ENCODE data around the gene PTPRG.

DNA sequence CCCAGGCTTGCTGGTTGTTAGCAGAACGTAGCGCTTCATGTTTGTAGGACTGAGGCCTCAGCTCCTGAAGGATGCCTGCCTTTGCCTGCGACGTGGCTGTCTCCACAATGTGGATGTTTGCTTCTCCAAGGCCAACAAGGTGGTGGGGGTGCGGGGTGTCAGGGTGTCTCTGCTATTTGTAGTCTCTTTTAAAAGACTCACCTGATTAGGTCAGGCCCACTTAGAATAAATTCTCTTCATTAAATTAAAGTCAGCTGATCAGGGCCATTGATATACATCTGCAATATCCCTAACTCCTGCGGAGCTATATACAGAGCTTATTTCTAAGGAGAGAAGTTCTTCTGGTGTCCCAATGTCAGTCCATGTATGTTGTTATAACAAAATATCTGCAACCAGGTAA, 44.8 kb downstream of the PTPRG start:
- TF ChIP-seq, protein P1, sequence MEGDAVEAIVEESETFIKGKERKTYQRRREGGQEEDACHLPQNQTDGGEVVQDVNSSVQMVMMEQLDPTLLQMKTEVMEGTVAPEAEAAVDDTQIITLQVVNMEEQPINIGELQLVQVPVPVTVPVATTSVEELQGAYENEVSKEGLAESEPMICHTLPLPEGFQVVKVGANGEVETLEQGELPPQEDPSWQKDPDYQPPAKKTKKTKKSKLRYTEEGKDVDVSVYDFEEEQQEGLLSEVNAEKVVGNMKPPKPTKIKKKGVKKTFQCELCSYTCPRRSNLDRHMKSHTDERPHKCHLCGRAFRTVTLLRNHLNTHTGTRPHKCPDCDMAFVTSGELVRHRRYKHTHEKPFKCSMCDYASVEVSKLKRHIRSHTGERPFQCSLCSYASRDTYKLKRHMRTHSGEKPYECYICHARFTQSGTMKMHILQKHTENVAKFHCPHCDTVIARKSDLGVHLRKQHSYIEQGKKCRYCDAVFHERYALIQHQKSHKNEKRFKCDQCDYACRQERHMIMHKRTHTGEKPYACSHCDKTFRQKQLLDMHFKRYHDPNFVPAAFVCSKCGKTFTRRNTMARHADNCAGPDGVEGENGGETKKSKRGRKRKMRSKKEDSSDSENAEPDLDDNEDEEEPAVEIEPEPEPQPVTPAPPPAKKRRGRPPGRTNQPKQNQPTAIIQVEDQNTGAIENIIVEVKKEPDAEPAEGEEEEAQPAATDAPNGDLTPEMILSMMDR (conservative IDR thresholded peaks at IDR 0.05; ENCODE audit: low read depth, low read length), result no peak
- TF ChIP-seq EZH2 (IDR thresholded peaks at IDR 0.05; ENCODE audit: low read length, unreplicated experiment) (no peak), EZH2phosphoT487 (IDR thresholded peaks at IDR 0.05; ENCODE audit: borderline replicate concordance, low read length) (no peak)

All from PC-3 (cell line).